GM23338 (cell line): ENCODE measurements around the gene ZNF480. TPM values are rescaled to one million over a fixed set of nuclear protein-coding genes. Genes with fewer than 3 reads are reported as not detected.
"Not testable (repeated sequence)": the region's sequence is repeated elsewhere in the genome, so short reads cannot be mapped to it uniquely, and the experiment has no call there.

Experiments used
- ATAC-seq: fragments of 200-7000 bp; cut with Tn5 transposase; 3 replicates; pipeline ENCODE4 v1.9.1; 2020
- DNase-seq: peaks from one replicate; pipeline ENCODE4 v3.0.0-alpha.2; 2015; ENCODE audit warnings: low spot score
- H2AFZ ChIP-seq: fragments of 200-600 bp; sonication (generic); 2 replicates; pipeline ENCODE4 v1.8.0; 2016; ENCODE audit warnings: antibody characterized with exemption, mild to moderate bottlenecking, moderate library complexity
- H3F3A ChIP-seq: fragments of 200-600 bp; sonication (generic); replicated peaks from 2 replicates; pipeline ENCODE4 v1.8.0; 2017; ENCODE audit warnings: antibody characterized with exemption, mixed run types, low read depth
- H3K27ac ChIP-seq: fragments of 200-600 bp; sonication (generic); 2 replicates; pipeline ENCODE4 v1.6.1; 2016; ENCODE audit warnings: low read depth
- H3K27me3 ChIP-seq: fragments of 200-600 bp; sonication (generic); 2 replicates; pipeline ENCODE4 v1.8.0; 2016; ENCODE audit warnings: mild to moderate bottlenecking, mixed run types, moderate library complexity; ENCODE audit not compliant: insufficient read depth
- H3K36me3 ChIP-seq: fragments of 200-600 bp; sonication (generic); 2 replicates; pipeline ENCODE4 v1.8.0; 2016; ENCODE audit warnings: mild to moderate bottlenecking; ENCODE audit not compliant: insufficient read depth
- H3K4me1 ChIP-seq: fragments of 200-600 bp; sonication (generic); 2 replicates; pipeline ENCODE4 v1.8.0; 2016; ENCODE audit warnings: mild to moderate bottlenecking, moderate library complexity; ENCODE audit not compliant: insufficient read depth
- H3K4me2 ChIP-seq: fragments of 200-600 bp; sonication (generic); 2 replicates; pipeline ENCODE4 v1.7.1; 2017; ENCODE audit warnings: mixed run types
- H3K4me3 ChIP-seq: fragments of 200-600 bp; sonication (generic); 2 replicates; pipeline ENCODE4 v1.6.1; 2016; ENCODE audit warnings: mixed run types
- H3K79me2 ChIP-seq: fragments of 200-600 bp; sonication (generic); replicated peaks from 2 replicates; pipeline ENCODE4 v1.8.0; 2017; ENCODE audit warnings: mild to moderate bottlenecking; ENCODE audit not compliant: insufficient read depth
- H3K9me2 ChIP-seq: fragments of 200-600 bp; sonication (generic); 2 replicates; pipeline ENCODE4 v1.8.0; 2017; ENCODE audit not compliant: insufficient read depth
- H4K20me1 ChIP-seq: fragments of 200-600 bp; sonication (generic); replicated peaks from 2 replicates; pipeline ENCODE4 v1.8.0; 2017; ENCODE audit warnings: mild to moderate bottlenecking; ENCODE audit not compliant: insufficient read depth
- H3K27ac Mint-ChIP-seq: 2 replicates; pipeline ENCODE4 v1.8.0; 2020; ENCODE audit warnings: inconsistent platforms, mild to moderate bottlenecking, moderate library complexity, mixed read lengths
- H3K27me3 Mint-ChIP-seq: 3 replicates; pipeline ENCODE4 v1.8.0; 2022; ENCODE audit warnings: low read depth, mild to moderate bottlenecking, moderate library complexity, mixed read lengths, inconsistent platforms; ENCODE audit not compliant: insufficient read depth, poor library complexity
- H3K36me3 Mint-ChIP-seq: 3 replicates; pipeline ENCODE4 v1.8.0; 2021; ENCODE audit warnings: low read depth, mild to moderate bottlenecking, inconsistent platforms, moderate library complexity, mixed read lengths
- H3K4me1 Mint-ChIP-seq: 3 replicates; pipeline ENCODE4 v1.8.0; 2020; ENCODE audit warnings: mild to moderate bottlenecking, inconsistent platforms, mixed read lengths
- H3K4me3 Mint-ChIP-seq: 3 replicates; pipeline ENCODE4 v1.8.0; 2021; ENCODE audit warnings: moderate library complexity, mild to moderate bottlenecking, inconsistent platforms, mixed read lengths
- H3K9me3 Mint-ChIP-seq: 3 replicates; pipeline ENCODE4 v1.8.0; 2020; ENCODE audit warnings: moderate library complexity, mild to moderate bottlenecking, inconsistent platforms, mixed read lengths
- EZH2 ChIP-seq: fragments of 200-600 bp; sonication (generic); IDR thresholded peaks from one replicate; pipeline ENCODE4 v1.8.0; 2017; ENCODE audit warnings: antibody characterized with exemption, mild to moderate bottlenecking, low read depth; ENCODE audit not compliant: unreplicated experiment
- EZH2phosphoT487 ChIP-seq: fragments of 200-600 bp; sonication (generic); IDR thresholded peaks from one replicate; pipeline ENCODE4 v1.8.1; 2018; ENCODE audit warnings: antibody characterized with exemption; ENCODE audit not compliant: unreplicated experiment
- JUNB ChIP-seq: IDR thresholded peaks from one replicate; pipeline ENCODE4 v1.6.1; 2016; ENCODE audit warnings: antibody characterized with exemption; ENCODE audit not compliant: unreplicated experiment
- NANOG ChIP-seq: IDR thresholded peaks from 2 replicates; pipeline ENCODE4 v1.6.1; 2016; ENCODE audit warnings: antibody characterized with exemption, borderline replicate concordance
- REST ChIP-seq: IDR thresholded peaks from one replicate; pipeline ENCODE4 v1.6.1; 2018; ENCODE audit warnings: antibody characterized with exemption; ENCODE audit not compliant: unreplicated experiment
- ZNF114 ChIP-seq: fragments of 250-450 bp; sonication (Bioruptor Pico); IDR thresholded peaks from 2 replicates; pipeline ENCODE4 v1.5.0; 2020; ENCODE audit warnings: mild to moderate bottlenecking, moderate library complexity
- polyA plus RNA-seq: library from polyadenylated mRNA; unstranded; fragments of >200 nt; fragmentation: Nextera tagmentation; extraction: Ambion mirVana; gene quantifications from 2 replicates; pipeline ENCODE4 v1.2.1, GENCODE V29; 2016
- total RNA-seq: library from RNA; depleted of rRNA; stranded (reverse); fragments of >200 nt; shearing (Covaris generic); gene quantifications from 2 replicates; pipeline ENCODE4 v1.2.3, GENCODE V29; 2014

The ZNF480 gene
- total and polyA plus RNA-seq, 2 experiments from 2014 or later = 34.1 to 37.9 TPM

DNA sequence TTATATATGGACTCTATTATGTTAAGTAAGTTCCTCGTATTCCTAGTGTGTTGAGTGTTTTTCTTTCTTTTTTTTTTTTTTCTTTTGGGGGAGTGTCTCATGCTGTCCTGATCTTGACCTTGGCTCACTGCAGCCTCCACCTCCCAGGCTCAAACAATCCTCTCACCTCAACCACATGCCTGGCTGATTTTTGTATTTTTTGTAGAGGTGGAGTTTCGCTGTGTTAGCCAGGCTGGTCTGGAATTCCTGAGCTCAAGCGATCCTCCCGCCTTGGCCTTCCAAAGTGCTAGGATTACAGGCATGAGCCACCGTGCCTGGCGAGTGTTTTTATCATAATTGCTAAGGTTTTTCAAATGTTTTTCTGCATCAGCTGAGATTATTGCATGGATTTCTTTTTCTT is 10.7 kb upstream of the ZNF480 start (continued):
- TF ChIP-seq REST (no peak), ZNF114 (no peak), JUNB (no peak), EZH2 (no peak)

DNA sequence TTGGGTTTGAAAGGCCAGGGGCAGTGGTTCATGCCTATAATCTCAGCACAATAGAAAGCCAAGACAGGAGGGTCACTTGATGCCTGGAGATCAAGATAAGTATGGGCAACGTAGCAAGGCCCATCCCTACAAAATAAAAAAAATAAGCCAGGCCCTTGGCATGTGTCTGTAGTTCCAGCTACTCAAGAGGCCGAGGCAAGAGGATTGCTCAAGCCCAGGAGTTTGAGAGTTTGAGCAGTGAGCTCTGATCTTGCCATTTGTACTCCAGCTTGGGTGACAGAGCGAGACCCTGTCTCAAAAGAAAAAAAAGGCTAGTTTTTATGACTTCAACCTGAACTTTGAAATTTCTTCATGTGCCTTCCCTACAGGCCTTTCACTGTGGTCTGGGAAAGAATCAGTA is 5.2 kb upstream of the ZNF480 start:
- Histone ChIP-seq H3K27me3 (no peaks in the 10 kb centered on the region), H3K79me2 (peaks cover 2% of the 10 kb centered on the region), H3K36me3 (peaks cover 19% of the 10 kb centered on the region), H3K4me3 (no peak overlapping the region), H2AFZ (no peak overlapping the region), H3K27ac (no peak overlapping the region), H3F3A (peaks cover 7% of the 10 kb centered on the region; the same call in 1 of the 2 replicates), H3K4me1 (no peaks in the 10 kb centered on the region), H3K4me2 (no peak overlapping the region), H3K9me2 (no peaks in the 10 kb centered on the region), H4K20me1 (peaks cover 15% of the 10 kb centered on the region)
- ATAC-seq (no peak), DNase-seq (no peak)
- Mint-ChIP-seq H3K27ac (no peak overlapping the region), H3K4me1 (no peaks in the 10 kb centered on the region), H3K36me3 (peaks cover 70% of the 10 kb centered on the region), H3K4me3 (no peak overlapping the region), H3K27me3 (peaks cover 5% of the 10 kb centered on the region), H3K9me3 (peaks cover 7% of the 10 kb centered on the region; the same call in 2 of the 3 replicates)
- TF ChIP-seq EZH2 = no peak
- no peak for TF ChIP-seq EZH2phosphoT487
- no peak for TF ChIP-seq NANOG
- no peak for TF ChIP-seq ZNF114

DNA sequence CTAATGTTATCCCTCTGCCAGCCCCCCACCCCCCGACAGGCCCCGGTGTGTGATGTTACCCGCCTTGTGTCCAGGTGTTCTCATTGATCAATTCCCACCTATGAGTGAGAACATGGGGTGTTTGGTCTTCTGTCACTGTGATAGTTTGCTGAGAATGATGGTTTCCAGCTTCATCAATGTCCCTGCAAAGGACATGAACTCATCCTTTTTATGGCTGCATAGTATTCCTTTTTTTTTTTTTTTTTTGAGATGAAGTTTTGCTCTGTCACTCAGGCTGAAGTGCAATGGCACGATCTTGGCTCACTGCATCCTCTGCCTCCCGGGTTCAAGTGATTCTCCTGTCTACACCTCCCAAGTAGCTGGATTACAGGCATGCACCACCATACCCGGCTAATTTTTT is 4.0 kb upstream of the ZNF480 start:
- H3K36me3 Mint-ChIP-seq = peaks cover 62% of the 10 kb centered on the region
- H3K27me3 Mint-ChIP-seq = not testable (repeated sequence)
- peaks cover 19% of the 10 kb centered on the region for H3K36me3 ChIP-seq

More for the DNA sequence above, 4.0 kb upstream of the ZNF480 start:
- not testable (repeated sequence) for H3K4me2 ChIP-seq, H3K4me3 Mint-ChIP-seq, H3K27ac ChIP-seq, H3F3A ChIP-seq, ATAC-seq, H3K27ac Mint-ChIP-seq, H3K9me2 ChIP-seq, H3K79me2 ChIP-seq, H3K4me3 ChIP-seq, H3K4me1 ChIP-seq, DNase-seq, H2AFZ ChIP-seq, H3K4me1 Mint-ChIP-seq, H3K27me3 ChIP-seq, H3K9me3 Mint-ChIP-seq
- peaks cover 15% of the 10 kb centered on the region for H4K20me1 ChIP-seq
